Suppressor macrophage treated with lipopolysaccharide for 1 hour (primary cell): ENCODE measurements around the gene VEZF1.

Experiments used
- DNase-seq, 3 donors: peaks; one replicate each; pipeline ENCODE4 v3.0.0-alpha.2; 2020 to 2022

The VEZF1 gene

DNA sequence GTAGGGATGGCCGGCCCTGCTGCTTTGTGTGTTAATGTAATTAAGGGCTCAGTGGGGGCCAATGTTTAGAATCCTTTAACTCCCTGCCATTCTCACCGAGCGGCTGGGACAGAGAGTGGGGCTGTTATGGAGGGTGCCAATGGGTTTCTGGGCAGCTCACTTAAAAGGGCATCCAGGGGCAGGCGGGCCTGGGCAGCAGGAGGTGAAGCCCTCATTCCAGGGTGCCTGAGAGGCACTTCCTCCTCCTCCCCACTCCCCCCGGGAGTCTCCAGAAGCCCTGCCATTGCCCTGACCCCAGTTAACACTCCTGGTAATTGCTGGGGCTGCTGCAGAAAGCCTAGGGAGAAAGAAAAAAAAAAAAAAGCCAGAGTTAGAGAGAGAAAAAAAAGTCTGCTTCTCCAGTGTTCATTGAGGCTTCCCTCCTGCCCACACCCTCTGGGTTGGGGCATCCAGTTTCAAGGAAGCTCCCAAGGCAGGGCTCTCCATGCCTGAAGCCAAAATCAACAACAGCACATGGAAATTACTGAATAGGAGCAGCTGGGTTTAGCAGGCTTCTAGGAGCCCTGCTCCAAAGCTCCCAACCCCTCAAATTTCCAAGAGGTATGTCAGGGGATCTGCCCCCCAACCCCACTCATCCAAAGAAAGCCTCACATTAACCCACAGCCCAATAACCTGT lies 60.9 kb downstream of the VEZF1 start:
- DNase-seq, result no peak

GRCh38 chr17:57926723-57927047 lies 61.4 kb downstream of the VEZF1 start:
- DNase-seq, result no peak

DNA sequence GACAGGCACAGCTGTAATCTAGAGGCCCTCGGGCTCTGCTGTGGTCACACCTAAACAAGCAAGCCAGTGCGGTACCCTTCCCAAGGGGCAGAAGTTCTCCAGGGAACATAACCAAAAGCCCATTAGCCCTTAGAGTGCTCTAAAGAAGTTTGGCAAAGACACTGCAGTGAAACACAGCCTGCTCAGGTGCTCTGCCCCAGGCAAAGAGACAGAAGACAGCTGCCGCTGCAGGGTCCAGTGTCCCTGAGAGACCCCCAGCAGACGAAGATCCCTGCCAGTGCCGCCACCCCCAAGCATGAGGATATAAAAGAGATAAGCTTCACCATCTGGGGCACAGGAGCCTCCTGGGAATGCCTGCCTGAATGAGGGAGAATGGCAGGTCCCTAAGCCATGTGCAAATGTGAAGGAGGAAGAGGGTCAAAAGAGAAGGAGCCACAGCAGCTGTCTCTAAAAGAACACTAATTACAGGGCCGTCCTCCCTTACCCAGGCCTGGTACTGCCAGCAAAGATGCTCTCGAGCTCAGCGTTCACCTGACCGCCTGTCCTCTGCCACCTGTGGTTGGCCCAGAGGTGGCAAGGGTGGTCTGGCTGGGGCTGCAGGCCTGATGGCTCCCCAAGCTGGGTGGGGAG lies 62.6 kb downstream of the VEZF1 start:
- DNase-seq, result no peak

DNA sequence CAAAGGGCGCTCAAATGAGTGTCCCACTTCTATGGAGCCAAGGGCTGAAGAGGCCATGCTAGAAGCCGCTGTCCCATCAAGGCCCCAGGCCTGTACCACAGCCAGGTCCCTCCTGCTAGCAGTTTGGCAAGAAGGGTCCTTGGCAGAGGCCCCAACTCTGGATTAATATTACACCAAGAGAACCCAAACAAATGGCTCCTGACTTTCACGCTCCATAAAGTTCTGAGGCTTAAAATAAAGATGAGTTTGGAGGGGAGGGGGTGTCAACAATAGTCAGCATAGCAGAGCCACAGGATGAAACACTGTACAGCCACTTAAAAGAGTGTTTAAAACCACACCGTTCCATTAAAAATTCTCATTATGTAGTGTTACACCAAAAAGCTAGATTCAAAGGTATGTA lies 63.4 kb downstream of the VEZF1 start:
- no peak for DNase-seq
